Lung (tissue), 12 donors: Measurements from ENCODE around the gene PHF2. TPM values are rescaled to one million over a fixed set of nuclear protein-coding genes. Genes with fewer than 3 reads are reported as not detected.

Experiments used
- ATAC-seq: fragments of 200-7000 bp; cut with Tn5 transposase; one replicate; pipeline ENCODE4 v1.9.1; 2020; ENCODE audit warnings: moderate number of reproducible peaks; ENCODE audit not compliant: insufficient read depth, low FRiP score
- DNase-seq, 3 donors: peaks; one replicate each; pipeline ENCODE4 v3.0.0-alpha.2; 2013 to 2017
- H3K27ac ChIP-seq, 2 donors: one replicate each; pipeline ENCODE4 v1.5.1; 2013; ENCODE audit warnings: mild to moderate bottlenecking in 2 of 2, moderate library complexity in 2 of 2, control low read depth in 1 of 2, inconsistent platforms in 1 of 2, low read depth in 1 of 2, low read length in 1 of 2
- H3K27me3 ChIP-seq, 3 donors: one replicate each; pipeline ENCODE4 v1.5.1; 2013; ENCODE audit warnings: low read length in 2 of 3; ENCODE audit not compliant: control insufficient read depth in 3 of 3, insufficient read depth in 3 of 3
- H3K36me3 ChIP-seq, 4 donors: one replicate each; pipeline ENCODE4 v1.5.1; 2013; ENCODE audit warnings: low read length in 4 of 4, mild to moderate bottlenecking in 1 of 4, moderate library complexity in 1 of 4; ENCODE audit not compliant: control insufficient read depth in 4 of 4, insufficient read depth in 4 of 4
- H3K4me1 ChIP-seq, 5 donors: one replicate each; pipeline ENCODE4 v1.5.1; 2013; ENCODE audit warnings: low read length in 5 of 5, mild to moderate bottlenecking in 2 of 5, moderate library complexity in 1 of 5; ENCODE audit not compliant: control insufficient read depth in 5 of 5, insufficient read depth in 5 of 5
- H3K4me3 ChIP-seq: one replicate; pipeline ENCODE4 v1.5.1; 2013; ENCODE audit warnings: mild to moderate bottlenecking, control low read depth, moderate library complexity
- H3K9ac ChIP-seq, 2 donors: one replicate each; pipeline ENCODE4 v1.5.1; 2013; ENCODE audit warnings: low read length in 2 of 2, control low read depth in 1 of 2; ENCODE audit not compliant: insufficient read depth in 1 of 2
- H3K9me3 ChIP-seq, 4 donors: one replicate each; pipeline ENCODE4 v1.5.1; 2013; ENCODE audit warnings: low read length in 3 of 4, mild to moderate bottlenecking in 1 of 4, moderate library complexity in 1 of 4; ENCODE audit not compliant: control insufficient read depth in 4 of 4, insufficient read depth in 3 of 4
- WGBS, 2 donors: extraction: QIAGEN DNeasy Blood & Tissue Kit; methylation state at CpG; one replicate each; pipeline ENCODE4 v1.1.7; 2013; 5-methylcytosine and 5-hydroxymethylcytosine counted together
- polyA plus RNA-seq, 2 donors: library from polyadenylated mRNA; stranded (reverse); fragments of 200-250 nt; gene quantifications; one replicate each; pipeline ENCODE4 v1.2.1, GENCODE V29; 2013
- total RNA-seq, 2 donors: library from RNA; depleted of rRNA in 1 of 2; stranded (reverse); fragments of >200 nt in 1 of 2; gene quantifications; one replicate each; pipeline ENCODE4 v1.2.1, GENCODE V29; 2014 to 2021
- TF ChIP-seq, protein P1 (sequence below): IDR thresholded peaks from 2 replicates; pipeline ENCODE4 v1.5.1; 2012; ENCODE audit warnings: mild to moderate bottlenecking; ENCODE audit errors: control extremely low read depth, extremely low read depth
- donor health status: control.
- donor health status: control.
- donor health status: Bipolar disorder and iron deficiency.
- donor health status: healthy.
- donor health status: DM: yes; HTN: yes; CAD: no.

The PHF2 gene
- total and polyA plus RNA-seq, 4 donors = 20.1 to 33.6 (median 30.2) TPM

DNA sequence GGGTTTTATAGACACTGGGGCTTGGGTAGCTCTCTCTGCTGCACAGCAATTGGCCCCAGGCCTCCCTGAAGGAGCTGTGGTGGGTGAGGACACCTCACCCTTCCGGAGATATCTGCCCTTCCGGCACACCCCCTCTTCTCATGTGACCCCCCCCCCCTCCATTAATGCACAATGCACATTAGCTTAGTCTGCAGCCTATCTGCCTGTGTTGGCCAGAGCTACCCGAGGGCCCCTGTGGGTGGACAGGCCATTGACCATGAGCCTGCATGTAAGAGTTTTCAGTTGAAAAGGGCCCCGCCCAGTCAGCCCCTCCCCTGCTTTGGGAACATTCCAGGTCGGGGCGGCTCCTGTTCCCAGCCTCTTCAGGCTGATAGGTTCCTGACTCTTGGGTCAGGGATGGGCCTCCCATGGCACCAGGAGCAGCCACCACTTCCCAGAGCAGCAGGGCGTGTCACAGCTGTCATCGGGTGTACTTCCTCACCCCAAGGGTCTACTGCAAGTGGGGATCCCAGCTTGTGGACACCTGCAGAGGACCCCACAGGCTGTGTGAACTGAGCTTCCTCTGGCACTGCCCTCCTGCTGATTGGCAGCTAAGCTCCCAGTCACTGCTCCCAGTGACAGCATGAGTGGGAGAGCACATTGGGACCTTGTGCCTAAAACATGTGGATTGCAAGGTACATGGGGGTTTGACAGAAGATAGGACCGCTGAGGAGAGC, 17.8 kb downstream of the PHF2 start:
- Histone ChIP-seq H3K4me3 (no peak overlapping the region), H3K36me3 (peaks cover 0 to 1% (median 0%) of the 10 kb centered on the region in 4 donors), H3K4me1 (peaks cover 0 to 25% (median 8%) of the 10 kb centered on the region in 5 donors), H3K27me3 (no peaks in the 10 kb centered on the region), H3K9me3 (no peaks in the 10 kb centered on the region), H3K27ac (peak overlapping the region in 1 of 2 donors; percentile 28), H3K9ac (no peak overlapping the region)
- TF ChIP-seq, protein P1, sequence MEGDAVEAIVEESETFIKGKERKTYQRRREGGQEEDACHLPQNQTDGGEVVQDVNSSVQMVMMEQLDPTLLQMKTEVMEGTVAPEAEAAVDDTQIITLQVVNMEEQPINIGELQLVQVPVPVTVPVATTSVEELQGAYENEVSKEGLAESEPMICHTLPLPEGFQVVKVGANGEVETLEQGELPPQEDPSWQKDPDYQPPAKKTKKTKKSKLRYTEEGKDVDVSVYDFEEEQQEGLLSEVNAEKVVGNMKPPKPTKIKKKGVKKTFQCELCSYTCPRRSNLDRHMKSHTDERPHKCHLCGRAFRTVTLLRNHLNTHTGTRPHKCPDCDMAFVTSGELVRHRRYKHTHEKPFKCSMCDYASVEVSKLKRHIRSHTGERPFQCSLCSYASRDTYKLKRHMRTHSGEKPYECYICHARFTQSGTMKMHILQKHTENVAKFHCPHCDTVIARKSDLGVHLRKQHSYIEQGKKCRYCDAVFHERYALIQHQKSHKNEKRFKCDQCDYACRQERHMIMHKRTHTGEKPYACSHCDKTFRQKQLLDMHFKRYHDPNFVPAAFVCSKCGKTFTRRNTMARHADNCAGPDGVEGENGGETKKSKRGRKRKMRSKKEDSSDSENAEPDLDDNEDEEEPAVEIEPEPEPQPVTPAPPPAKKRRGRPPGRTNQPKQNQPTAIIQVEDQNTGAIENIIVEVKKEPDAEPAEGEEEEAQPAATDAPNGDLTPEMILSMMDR = no peak
- ATAC-seq = no peak
- 49 to 71% methylated on average over 9 of the region's 9 CpGs for WGBS, 2 donors
- no peak for DNase-seq

DNA sequence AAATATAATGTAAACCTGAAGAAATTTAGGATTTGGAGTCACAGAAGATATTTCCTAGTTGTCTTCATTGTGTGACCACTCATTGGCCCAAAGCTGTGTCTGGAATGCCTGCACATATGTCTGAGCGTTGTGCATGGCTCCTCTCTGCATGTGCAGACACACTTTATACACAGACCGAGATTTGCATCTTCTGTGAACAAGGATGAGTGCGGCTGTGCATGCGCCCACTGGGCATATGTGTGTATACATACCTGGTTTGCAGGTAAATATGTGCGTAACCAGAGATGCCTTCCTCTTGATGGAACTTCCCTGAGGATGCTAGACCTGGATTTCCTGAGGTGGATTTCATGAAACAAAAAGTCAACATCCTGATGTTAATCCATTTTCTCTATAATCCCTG, 19.1 kb downstream of the PHF2 start:
- 95% methylated on average over 5 of the region's 5 CpGs for WGBS, 2 donors
- no peak for DNase-seq
- no peak for ATAC-seq

DNA sequence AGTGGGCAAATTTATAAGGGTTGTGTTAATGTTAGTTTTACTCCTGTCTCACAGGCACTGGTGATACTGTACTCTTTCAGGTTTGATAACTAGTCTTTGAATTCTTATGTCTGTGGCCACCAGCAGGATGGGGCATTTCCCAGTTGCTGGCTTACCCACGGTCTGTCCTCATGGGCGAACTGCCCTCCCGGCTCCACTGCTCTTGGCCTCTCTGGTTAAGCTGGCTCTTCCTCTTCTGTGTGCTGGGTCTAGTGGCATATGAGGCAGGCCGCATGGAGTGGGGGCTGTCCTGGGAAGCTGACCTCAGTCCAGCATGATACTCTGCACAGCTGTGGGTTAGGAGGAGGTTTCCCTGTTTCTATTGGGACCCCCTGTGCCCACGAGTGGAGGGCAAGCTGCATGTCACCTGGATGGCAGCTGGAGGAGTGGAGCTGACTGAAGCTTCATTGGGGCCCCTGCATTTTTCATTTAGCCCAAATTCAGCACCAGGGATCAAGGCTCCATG, 19.5 kb downstream of the PHF2 start:
- no peak overlapping the region for H3K27ac ChIP-seq
- DNase-seq (no peak), ATAC-seq (no peak)
- 82 to 83% methylated on average over 5 of the region's 5 CpGs for WGBS, 2 donors
- H3K4me3 ChIP-seq = no peak overlapping the region
- TF ChIP-seq, protein P1 = no peak
- H3K27me3 ChIP-seq = no peaks in the 10 kb centered on the region
- H3K4me1 ChIP-seq = peaks cover 0 to 36% (median 0%) of the 10 kb centered on the region in 5 donors
- no peak overlapping the region for H3K9ac ChIP-seq
- H3K9me3 ChIP-seq = no peaks in the 10 kb centered on the region
- H3K36me3 ChIP-seq = peaks cover 0 to 1% (median 0%) of the 10 kb centered on the region in 4 donors

More for the DNA sequence above, 19.1 kb downstream of the PHF2 start:
- H3K9me3 ChIP-seq = no peaks in the 10 kb centered on the region
- no peak overlapping the region for H3K27ac ChIP-seq
- H3K36me3 ChIP-seq = peaks cover 0 to 1% (median 0%) of the 10 kb centered on the region in 4 donors
- H3K9ac ChIP-seq = no peak overlapping the region
- H3K4me1 ChIP-seq = peaks cover 0 to 33% (median 0%) of the 10 kb centered on the region in 5 donors
- no peaks in the 10 kb centered on the region for H3K27me3 ChIP-seq
- TF ChIP-seq, protein P1 = no peak
- H3K4me3 ChIP-seq = no peak overlapping the region
